D341Med (cell line): ENCODE results near the gene OLFM4.
"Not testable (repeated sequence)": the region's sequence is repeated elsewhere in the genome, so short reads cannot be mapped to it uniquely, and the experiment has no call there.

ENCODE experiments used
- DNase-seq: peaks from one replicate; pipeline ENCODE4 v3.0.0; 2012; ENCODE audit warnings: low spot score

The OLFM4 gene, protein sequence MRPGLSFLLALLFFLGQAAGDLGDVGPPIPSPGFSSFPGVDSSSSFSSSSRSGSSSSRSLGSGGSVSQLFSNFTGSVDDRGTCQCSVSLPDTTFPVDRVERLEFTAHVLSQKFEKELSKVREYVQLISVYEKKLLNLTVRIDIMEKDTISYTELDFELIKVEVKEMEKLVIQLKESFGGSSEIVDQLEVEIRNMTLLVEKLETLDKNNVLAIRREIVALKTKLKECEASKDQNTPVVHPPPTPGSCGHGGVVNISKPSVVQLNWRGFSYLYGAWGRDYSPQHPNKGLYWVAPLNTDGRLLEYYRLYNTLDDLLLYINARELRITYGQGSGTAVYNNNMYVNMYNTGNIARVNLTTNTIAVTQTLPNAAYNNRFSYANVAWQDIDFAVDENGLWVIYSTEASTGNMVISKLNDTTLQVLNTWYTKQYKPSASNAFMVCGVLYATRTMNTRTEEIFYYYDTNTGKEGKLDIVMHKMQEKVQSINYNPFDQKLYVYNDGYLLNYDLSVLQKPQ

DNA sequence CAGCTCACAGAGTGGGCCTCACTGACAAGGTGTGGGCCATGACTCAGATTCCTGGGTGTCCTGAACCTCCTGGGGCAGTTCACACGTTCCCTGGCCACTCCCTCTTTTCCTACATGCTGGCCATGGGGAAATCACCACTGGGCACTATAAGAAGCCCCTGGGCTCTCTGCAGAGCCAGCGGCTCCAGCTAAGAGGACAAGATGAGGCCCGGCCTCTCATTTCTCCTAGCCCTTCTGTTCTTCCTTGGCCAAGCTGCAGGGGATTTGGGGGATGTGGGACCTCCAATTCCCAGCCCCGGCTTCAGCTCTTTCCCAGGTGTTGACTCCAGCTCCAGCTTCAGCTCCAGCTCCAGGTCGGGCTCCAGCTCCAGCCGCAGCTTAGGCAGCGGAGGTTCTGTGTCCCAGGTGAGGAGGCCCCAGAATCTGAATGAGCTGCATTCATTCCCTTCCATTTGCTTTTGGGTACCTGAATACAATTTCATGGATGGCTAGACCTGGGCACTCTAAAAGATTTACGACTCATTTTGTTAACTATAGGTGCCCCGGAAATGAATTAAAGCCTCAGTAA is at the start of gene OLFM4:
TSS of gene OLFM4 (plus strand) at position 177 of the 567 bp plus-strand sequence. CDS start at position 201, 24 bp downstream.
- DNase-seq = no peak

GRCh38 chr13:52978989-52979388 is 49.6 kb upstream of the OLFM4 start:
- no peak for DNase-seq

- no peak for DNase-seq
Observed at GRCh38 chr13:52980695-52981094, 47.9 kb upstream of the OLFM4 start.

GRCh38 chr13:52983836-52984235 is 44.8 kb upstream of the OLFM4 start:
- DNase-seq = no peak

DNA sequence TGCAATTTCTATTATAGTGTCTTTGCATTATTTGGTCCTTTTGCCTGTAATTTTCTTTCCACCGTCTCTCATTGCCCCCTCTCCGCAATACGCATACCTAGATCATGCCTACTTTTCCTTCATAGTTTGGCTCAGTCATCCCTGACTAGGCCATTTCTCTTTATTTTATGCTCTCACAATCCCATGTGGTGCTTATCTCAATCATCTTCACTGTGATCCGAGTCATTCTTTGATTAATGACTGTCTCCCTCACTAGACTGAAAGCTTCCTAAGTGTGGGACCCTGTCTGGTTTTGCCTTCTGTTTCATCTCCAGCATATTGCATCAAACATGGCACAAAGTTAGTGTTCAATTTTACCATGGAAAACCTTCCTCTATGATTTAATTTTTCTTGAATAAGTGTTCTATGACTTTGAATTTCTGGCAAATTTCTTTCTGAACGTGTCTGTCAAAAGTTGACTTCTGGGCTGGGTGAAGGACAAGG is 43.7 kb upstream of the OLFM4 start:
- DNase-seq = no peak

- DNase-seq = no peak
Observed at GRCh38 chr13:52991344-52992020, 37.1 kb upstream of the OLFM4 start.

- DNase-seq = no peak
Observed at GRCh38 chr13:52992110-52992509, 36.5 kb upstream of the OLFM4 start.

DNA sequence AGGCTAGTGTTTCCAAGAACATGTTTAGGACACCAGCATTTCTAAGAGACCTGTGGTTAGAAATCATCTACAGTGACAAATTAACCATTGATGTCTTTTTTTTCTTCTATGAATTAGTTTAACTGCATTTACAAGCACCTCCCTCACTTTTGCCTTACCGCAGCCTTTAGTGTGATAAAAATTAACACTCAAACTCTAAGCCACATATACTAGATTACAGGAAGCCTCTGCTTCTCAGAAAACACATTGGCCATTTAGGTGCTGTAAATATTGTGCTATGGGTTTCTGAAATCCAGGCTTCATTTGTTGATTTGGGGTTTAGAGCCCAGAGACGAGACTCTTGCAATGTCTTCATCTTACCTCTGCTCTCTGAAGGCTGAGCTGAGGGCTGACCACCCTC is 34.6 kb upstream of the OLFM4 start:
- no peak for DNase-seq

DNA sequence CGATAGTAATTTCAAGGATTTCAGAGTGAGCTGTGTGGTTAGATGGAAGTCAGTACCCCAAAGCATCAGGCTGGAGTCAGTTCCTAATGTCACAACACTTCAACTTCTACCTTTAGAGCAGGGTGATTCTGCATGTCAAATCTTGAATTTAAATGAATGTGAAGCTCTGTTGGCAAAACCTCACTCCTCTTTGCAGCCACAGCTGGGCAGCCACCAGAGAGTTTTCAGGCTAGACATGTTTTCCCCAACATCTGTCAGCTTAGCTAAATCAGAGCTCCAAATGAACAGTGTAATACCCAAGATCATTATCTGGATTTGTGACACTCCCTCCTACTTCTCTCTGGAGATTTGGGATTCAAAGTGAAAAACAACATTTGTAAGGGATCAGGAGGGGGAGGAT is 33.7 kb upstream of the OLFM4 start:
- DNase-seq = peak; percentile 70

DNA sequence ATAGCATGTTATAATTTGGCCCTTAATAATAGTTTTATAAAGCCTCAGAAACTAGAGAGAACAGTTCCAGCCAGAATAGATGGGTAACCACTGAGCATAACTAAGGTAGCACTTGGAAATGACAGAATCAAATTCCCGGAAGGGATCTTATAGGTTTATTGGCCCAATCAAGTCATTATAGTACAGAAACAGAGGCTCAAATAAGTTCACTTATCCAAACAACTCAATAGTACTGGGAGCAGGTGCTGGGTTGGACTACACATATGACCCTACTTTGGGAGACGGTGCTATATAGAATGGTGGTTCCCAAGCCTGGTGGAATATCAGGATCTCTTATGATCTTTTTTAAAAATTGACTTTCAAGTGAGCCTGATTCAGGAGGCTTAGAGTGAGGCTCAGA is 32.7 kb upstream of the OLFM4 start:
- DNase-seq = no peak

DNA sequence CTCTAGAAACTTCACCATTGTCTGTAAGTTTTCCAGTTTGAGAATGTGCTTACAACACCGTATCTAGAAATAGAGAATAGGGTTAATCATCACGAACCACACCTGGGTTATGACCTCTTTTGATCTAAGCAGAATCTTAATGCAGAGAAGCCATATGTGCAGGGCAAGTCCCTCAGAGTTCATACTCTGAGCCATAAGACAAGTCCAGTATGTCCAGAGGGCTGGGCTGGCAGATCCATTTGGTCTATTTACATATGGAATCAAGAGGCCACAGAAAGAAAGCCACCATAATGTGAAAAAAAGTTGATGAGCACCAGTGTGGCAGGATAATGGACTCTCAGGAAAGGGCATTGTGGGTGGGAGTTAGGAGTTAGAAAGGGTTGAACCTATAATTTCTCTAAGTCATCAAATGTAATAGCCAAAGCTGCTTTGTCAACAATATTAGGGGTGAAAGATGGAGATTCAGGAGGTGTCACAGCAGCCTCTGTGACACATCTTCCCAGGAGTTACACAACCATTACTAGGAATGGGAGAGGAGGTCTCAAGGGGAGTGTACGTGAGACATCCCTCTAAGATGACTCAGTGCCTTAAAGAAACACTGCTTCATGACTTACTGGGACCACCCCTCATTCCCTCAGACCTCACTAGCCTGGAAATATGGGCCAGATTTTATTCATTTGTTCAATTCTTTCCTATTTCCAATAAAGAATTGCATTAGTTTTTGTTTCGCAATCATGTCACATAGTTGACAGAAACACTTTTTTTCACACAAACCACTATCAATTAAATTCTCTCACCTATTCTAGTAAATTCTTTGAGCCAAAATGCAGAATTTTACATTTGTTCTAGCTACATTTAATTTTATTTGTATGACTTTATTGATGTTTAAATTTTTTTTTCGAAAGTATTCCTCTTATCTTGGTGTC is 30.4 kb upstream of the OLFM4 start:
- DNase-seq = no peak

GRCh38 chr13:52999093-52999696 is 29.4 kb upstream of the OLFM4 start:
- no peak for DNase-seq

GRCh38 chr13:53001444-53002225 is 27.0 kb upstream of the OLFM4 start:
- no peak for DNase-seq

GRCh38 chr13:53004573-53004972 is 24.0 kb upstream of the OLFM4 start:
- DNase-seq = peak; percentile 48

DNA sequence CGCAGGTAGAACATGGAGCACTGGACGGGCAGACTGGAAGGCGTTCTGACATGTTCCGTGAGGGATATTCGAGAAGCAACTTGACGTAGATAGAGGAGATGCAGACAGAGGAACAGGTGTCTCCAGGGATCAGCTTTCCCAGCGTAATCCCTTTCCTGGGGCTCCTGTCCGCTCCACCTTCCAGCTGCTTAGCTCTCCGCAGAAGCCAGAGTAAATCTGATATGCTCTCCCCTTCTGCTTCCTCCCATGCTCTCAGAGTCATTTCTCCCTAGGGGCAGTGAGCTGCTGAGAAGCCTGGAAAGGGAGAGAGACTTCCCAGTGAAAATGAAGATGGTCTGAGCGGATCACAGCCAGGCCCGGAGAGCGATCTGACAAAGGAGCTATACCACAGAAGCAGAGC is 23.0 kb upstream of the OLFM4 start:
- peak; percentile 87 for DNase-seq

DNA sequence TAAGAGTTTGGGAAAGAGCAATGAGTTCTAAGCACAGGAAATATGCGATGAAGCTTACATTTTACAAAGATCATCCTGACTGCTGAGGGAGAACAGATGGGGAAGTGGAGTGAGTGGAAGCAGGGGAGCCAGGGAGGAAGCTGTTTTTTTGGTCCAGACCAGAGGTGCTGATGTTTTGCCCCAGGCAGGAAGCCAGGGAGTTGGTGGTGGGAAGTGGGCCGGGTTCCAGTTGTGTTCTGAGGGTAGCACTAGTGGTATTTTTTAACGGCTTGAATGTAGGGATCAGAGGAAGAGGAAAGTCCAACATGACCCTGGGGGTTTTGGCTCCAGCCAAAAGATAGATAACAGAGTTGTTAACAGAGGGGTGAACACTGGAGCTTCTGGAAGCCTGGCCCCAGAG is 20.7 kb upstream of the OLFM4 start:
- no peak for DNase-seq

DNA sequence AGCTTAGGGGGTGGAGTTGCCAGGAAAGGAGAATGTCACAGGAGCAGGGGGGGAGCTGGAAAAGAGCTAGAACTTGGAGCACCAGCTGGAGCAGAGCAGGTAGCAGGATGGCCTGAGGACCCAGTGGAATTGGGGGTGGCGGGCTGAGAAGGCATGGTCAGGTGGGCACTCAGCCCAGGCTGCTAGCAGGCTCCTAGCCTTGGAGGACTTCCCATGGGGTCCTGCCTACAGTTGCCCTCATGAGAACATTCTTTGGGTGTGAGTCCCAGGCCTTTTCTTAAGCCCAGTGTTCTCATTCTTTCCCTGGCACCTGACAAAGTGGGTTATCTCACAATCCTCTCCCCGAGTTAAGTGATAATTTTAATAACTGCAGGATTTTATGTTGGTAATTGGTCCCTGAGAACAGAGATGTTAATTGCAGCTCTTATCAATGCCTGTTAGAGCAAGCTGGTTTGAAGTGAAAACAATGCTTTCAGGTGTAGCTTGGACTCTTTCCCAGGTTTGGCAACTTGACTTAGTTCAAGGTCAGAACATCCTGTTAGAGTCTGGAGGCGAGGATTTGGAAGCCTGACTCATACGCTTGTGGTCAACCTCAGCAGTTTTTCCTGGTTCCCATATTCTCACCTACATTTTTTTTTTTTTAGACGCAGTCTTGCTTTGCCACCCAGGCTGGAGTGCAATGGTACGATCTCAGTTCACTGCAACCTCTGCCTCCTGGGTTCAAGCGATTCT is 18.1 kb upstream of the OLFM4 start:
- no peak for DNase-seq

- no peak for DNase-seq
Observed at GRCh38 chr13:53012707-53013106, 15.9 kb upstream of the OLFM4 start.

GRCh38 chr13:53013113-53013512 is 15.5 kb upstream of the OLFM4 start:
- no peak for DNase-seq

DNA sequence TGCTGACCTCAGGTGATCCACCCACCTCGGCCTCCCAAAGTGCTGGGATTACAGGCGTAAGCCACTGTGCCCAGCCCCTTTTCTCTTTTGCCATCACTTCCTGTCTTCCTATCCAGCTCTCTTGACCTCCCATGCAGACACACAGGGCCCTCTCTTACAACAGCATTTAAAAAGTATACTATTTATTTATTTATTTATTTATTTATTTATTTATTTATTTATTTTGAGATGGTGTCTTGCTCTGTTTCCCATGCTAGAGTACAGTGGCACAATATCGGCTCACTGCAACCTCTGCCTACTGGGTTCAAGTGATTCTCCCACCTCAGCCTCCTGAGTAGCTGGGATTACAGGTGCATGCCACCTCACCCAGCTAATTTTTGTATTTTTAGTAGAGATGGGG is 14.6 kb upstream of the OLFM4 start:
- not testable (repeated sequence) for DNase-seq
